ENCODE data around the gene CCDC3.
"Not testable (repeated sequence)": the region's sequence is repeated elsewhere in the genome, so short reads cannot be mapped to it uniquely, and the experiment has no call there.

CCDC3 gene

DNA sequence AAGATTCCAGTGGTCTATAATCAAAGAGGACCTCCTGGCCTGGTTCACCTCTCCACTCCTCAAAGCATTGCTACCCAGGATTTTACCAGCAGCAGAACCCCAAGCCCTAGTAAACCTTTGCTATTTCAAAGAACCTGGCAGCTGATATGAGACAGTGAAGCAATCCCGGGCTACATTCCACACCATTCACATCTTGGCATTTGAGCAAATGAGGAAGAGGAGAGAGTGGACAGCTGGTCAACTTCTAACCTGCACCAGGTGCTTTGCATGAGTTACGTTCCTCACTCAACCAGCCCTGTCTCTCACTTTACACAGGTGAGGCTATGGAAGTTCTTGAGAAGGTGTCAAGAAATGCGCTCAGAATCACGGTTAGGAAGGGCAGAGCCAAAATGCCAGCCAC, 1.1 kb downstream of the CCDC3 start:
- DNase-seq (ENCODE audit: low read depth, low spot score) = no peak

DNA sequence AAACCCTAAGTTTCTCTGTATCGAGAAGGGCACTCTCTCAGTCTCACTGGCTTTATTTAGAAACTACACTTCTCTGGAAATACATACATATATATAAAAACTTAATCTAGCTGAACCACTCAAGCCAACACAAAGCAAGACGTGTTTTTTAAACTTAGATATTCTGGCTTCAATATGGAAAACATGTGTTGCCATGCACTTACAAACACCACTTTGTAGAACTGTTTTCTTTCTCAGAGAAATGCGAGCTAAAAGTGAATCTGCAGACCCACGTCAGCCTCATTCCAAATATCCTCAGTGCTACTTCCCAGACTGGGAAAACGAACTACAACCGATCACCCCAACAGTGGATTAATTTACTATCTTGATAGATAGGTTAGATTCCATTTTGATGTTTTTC, 1.7 kb downstream of the CCDC3 start:
- no peak for DNase-seq (ENCODE audit: low read depth, low spot score)

DNA sequence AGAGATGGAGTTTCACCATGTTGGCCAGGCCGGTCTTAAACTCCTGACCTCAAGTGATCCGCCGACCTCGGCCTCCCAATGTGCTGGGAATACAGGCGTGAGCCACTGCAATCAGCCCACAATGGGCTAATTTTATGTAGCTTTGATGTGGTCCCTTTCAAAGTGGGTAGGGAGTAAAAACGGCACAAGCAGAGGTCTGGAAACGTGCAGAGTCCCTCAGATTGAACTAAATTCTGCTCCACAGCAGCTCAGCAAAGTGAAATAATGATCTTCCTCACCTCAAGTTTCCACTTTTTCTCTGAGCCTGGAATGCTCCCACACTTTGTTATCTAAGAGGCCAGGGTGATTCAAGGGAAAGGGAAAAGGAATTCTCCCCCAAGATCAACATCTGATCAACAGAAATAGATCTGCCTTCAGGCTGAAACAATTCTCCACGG, 6.1 kb downstream of the CCDC3 start:
- no peak for DNase-seq (ENCODE audit: low read depth, low spot score)

DNA sequence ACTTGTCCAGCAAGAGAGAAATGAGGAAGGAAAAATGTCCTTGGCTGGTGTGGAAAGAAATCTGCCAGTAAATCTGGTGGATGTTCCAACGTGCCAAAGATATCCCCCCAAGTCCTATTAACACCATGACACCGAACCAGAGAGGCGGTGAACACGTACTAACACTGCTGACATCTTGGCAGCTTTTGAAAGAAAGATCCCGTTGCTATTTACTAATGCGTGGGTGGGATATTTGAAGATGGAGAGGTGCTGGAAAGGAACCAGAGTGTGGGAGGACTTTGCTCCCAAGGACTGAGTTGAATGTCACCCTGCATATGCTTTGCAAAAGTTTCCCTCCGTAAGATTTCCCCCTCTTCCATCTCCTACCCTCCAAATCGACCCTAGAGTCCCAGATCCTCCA, 7.9 kb downstream of the CCDC3 start:
- no peak for DNase-seq (ENCODE audit: low read depth, low spot score)

DNA sequence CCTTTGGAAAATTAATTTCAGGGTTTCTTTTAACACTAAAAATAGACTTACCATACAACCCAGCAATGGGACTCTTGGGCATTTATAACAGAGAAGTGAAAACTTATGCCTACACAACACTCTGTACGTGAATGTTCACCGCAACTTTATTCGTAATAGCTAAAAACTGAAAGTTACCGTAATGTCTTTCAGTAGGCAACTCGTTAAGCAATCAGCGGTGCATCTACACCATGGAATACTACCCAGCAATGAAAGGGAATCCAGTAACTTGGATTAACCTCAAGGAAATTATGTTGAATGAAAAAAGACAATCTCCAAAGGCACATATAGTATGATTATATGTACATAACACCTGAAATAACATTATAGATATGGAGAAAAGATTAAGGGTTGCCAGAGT, 16.2 kb downstream of the CCDC3 start:
- no peak for DNase-seq (ENCODE audit: low read depth, low spot score)

DNA sequence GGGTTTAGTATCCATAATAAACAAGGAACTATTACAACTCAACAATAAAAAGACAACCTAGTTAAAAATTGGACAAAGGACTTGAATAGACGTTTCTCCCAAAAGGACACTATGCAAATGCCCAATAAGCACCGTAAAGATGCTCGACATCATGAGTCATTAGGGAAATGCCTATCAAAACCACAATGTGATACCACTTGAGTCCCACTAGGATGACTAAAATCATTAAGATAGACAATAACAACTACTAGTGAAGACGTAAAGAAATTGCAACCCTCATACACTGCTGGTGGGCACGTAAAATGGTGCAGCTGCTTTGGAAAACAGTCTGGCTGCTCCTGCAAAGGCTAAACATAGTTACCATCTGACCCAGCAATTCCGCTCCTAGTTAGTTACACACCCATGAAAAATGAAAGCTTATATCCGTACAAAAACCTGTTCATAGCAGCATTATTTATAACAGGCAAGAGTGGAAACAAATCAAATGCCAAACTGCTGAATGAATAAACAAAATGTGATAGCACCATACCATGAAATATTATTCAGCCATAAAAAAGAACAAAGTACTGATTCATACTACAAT, 17.3 kb downstream of the CCDC3 start:
- no peak for DNase-seq (ENCODE audit: low read depth, low spot score)

DNA sequence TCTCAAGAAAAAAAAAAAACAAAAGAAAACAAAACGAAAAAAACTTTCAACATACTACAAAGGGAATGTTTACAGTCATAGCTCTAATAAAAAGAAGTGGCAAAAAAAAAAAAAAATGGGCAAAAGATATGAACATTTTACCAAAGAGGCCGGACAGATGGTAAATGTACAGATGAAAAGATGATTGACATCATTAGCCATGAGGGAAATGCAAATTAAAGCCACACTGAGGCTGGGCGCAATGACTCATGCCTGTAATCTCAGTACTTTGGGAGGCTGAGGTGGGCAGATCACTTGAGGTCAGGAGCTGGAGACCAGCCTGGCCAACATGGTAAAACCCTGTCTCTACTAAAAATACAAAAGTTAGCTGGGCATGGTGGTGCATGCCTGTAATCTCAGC, 17.9 kb downstream of the CCDC3 start:
- DNase-seq (ENCODE audit: low read depth, low spot score) = not testable (repeated sequence)

DNA sequence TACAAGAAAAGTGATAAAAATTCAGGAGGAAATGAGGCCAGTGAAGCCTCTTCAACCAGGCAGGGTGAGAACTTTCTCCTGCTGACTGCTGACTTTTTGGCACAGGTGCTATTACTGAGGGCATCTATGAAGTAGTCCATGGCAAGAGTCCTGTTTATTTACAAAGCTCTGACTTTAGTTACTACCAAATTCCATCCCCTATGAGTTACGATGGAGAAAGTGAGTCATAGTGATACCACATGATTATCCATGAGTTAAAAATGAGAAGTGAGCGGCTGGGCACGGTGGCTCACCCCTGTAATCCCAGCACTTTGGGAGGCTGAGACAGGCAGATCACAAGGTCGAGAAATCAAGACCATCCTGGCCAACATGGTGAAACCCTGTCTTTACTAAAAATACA, 19.9 kb downstream of the CCDC3 start:
- DNase-seq (ENCODE audit: low read depth, low spot score) = no peak

DNA sequence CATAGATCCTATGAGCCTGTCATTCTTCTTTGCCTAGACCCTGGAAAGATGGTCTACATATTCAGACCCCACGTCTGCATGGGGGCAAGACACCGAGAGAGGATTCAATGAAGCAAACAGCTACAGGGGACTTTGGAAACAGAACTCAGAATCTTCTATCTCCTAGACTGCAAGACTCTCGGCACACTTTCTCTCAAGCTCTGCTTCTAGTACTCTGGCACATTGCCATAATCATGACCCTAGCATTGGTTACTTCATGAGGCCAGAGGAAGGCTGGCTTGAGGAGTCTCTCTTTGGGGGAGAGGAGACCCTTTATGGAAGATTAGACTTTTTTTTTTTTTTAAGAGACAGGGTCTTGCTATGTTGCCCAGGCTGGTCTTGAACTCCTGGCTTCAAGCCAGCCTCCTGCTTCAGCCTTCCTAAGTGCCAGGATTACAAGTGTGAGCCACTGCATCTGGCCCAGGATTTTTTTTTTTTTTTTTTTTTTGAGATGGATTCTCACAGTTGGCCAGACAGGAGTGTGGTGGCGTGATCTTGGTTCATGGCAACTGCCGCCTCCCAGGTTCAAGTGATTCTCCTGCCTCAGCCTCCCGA, 20.7 kb downstream of the CCDC3 start:
- DNase-seq (ENCODE audit: low read depth, low spot score) = no peak

DNA sequence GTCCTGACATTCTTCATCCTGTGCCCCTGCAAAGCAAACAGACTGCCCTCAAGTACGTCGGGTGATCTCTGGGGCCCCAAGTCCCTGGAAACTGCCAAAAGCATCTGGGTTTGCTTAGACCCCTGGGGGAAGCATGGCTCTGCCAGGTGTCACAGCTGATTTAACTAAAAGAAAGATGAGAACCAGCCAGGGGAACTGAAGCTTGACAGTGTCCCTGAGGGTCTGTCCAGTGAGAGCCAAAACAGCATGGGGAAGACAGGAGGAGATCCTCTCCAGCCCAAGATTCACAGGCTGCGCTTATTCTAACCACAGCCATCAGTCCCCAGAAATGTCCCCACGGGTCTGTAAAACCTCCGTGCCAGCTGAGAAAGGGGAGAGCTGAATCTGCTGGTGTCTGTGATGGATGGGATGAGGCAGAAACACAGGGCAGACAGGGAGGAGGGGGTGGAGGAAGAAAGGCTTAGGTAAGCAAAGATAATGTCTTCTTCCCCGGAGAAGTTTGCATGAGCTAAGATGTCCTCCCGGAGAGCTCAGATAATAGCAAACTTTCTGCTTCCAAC, 21.3 kb downstream of the CCDC3 start:
- DNase-seq (ENCODE audit: low read depth, low spot score) = no peak

DNA sequence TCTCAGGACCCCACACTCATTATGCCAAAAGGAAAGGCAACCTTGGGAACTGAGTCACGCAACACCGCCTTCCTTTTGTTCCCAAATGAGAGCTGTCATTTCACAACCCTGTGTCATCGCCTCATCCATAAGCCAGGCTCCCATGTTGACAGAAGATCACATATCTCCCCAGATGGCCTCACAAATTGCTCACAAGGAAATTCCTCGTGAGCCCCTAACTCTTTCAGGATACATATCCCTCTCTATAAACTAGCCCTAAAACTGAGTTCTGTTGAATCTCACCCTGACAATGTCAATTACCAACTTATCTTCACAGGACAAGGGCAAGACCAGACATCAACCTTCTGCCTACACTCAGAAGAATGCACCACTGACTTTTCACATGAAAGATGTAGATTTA, 22.6 kb downstream of the CCDC3 start:
- no peak for DNase-seq (ENCODE audit: low read depth, low spot score)

DNA sequence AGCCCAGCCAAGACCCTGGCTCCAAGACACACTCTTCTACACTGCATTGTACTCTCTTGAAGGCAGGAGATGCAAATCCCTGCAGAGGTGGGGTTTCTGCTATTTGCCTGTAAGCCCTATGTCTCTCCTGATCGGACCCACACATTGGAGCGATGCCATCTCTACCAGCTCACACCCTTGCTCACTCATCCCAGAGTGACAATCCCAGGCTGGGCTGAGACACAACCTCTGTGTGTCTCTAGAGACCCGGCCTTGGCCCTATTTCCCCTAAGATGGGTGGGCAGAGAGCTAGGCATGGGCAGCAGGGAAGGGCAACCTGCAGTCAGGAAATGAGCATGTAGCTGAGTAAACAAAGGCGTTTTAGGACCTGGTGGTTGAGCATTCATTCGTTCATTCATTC, 25.6 kb downstream of the CCDC3 start:
- DNase-seq (ENCODE audit: low read depth, low spot score) = no peak

DNA sequence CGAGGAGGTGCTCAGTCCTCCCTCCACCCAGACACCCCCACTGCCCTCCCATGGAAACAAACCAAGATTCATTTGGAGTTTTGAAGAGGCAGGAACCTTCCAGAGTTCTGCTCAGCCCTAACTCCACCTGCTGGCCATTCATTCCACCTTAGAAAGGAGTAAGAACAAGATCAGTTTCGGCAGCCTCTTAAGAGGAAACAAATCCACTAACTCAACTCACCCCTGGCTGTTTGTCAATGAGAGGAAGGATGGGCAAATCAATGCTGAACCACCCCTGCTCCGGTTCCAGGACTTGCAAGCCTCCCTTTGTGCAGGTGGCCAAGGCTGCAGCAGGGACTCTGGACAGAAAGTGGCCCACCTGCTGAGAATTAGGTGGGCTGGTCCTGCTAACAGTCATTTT, 26.2 kb downstream of the CCDC3 start:
- no peak for DNase-seq (ENCODE audit: low read depth, low spot score)

DNA sequence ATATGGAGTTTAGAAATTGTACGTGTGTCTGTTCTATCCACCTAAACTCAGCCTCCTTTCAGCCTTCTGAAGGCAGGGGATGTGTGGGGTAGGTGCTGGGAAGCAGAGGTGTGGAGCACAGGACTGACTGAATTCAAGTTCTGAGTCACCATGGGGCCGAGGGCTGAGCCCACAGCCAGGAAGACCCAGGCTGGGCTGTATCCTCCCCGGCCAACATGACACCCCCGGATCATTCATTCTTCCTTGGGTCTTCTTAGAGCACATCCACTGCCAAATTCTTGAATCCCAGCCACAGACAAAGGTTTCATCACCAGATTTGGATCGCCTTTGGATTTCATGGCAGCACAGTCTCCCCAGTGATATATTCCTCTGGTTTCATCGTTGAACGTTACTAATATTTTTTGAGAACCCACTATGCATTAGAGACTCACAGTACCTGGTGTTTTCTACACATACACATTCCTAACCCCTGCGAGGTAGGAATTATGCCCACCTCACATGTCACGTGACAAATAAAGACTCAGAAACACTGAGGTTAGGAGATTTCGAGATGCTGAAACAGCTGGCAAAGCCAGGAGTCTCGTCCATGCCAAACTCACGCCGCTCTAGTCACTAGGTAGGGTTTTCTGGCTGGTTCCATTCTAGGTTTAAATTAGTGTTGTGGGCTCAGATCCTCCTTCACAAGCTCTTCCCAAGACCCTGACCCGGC, 26.9 kb downstream of the CCDC3 start:
- DNase-seq (ENCODE audit: low read depth, low spot score) = no peak

DNA sequence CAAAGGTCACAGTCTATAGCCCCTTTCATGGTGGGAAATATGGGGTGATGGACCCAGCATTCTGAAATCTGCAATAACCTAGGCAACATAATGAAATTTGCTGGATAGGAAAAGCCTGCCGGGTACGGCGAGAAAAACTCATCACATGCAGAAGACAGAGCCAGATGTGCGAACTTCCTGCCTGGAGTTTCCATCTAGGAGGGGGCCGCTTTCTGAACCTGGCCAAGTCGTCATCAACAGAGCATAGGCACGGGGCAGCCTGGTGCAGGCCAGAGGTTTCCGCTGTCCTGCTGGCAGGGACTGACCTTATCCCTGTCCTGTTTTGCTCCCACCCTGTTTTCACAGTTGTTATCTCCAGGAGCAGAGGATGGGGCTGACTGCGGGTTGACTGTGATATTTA, 27.4 kb downstream of the CCDC3 start:
- no peak for DNase-seq (ENCODE audit: low read depth, low spot score)

DNA sequence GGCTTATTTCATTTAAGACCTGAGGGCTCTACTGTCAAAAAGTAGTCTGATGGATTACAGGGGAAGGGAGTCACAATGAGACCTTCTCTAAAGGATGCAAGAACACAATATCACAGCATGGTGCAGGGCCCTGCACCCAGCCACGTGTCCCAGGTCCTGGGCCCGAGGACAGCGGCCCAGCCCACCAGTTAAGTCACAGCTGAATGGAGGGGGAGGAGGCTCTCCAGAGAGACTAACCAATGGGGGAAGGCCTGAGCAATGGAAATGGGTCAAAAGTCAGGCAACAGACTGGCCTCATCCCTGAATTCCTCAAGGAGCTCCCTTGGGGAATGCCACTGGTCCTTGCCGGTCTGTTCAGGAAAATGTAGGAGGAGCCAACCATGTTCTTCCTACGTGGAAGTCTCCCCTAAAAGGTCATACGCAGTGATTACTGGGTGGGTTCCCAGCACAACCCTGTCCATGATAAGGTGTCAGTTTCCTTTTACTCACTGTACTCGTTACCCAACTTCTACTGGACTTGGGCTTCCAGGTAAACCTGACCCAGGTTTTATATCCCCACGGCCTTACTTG, 28.3 kb downstream of the CCDC3 start:
- no peak for DNase-seq (ENCODE audit: low read depth, low spot score)

DNA sequence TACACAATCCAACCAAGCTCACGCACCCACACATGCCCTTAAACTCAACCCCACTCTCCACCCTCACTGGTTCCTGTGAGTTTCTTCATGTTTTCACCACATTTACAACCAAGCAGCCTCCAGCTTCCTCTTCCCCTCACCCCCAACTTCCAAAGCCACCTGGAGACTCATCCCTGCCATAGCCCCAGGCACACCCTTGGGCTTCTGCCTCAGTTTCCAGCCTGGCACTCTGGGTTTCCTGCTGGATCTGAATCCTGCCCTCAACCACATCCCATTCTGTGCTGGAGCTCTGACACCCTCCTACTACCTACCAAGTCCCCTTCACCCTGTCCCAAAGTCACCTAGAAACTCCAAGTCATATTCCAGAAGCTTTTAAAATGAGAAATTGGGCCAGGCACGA, 29.4 kb downstream of the CCDC3 start:
- no peak for DNase-seq (ENCODE audit: low read depth, low spot score)

DNA sequence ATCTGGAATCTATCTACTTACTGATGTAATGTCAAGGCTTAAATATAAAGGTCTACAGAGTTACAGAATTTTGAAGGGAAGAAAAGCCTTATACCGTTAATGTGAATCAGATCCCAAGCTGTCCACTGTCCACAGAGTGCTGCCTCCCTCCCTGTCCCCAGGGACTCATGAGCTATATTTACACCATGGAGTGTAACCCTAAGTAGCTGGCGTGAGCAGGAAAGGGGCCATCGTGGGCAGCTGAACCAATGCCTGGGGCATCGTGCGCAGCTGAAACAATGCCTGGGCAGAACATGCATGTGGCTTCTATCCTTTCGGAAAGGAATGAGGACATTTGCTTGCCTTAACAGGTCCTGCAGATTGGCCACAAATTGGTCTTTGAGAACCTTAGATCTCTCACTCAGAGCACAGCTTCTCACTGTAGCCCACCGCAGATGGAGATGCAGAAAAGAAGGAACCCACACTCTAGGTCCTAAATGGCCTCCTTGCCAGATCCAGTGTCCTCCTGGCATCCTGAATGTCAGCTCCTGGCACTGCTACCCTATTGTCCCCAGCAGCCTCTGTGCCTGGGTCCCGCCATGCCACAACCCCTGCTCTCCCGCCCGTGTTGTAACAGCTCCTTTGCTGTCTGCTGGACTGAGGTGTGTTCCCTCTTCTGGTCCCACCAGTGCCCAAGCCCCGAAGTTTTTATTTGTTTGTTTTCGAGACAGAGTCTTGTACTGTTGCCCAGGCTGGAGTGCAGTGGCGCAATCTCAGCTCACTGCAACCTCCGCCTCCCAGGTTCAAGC, 30.3 kb downstream of the CCDC3 start:
- DNase-seq (ENCODE audit: low read depth, low spot score) = no peak

DNA sequence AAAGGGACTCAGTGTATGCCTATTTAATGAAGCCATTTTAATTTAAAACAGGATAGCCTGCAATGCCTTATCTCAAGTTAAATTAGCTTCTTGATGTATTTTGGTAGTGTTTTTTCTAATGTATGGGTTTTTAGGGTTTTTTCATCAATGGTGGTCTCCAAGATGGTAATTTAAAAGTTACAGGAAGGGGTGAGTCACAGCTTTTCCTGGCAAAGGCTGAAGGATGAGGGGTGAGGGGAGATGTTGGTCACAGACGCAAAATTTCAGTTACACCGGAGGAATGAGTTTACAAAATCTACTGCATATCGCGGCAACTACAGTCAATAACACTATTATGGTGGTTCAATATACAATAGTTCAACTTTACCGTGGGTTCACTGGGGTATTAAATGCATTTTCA, 31.6 kb downstream of the CCDC3 start:
- DNase-seq (ENCODE audit: low read depth, low spot score) = no peak

DNA sequence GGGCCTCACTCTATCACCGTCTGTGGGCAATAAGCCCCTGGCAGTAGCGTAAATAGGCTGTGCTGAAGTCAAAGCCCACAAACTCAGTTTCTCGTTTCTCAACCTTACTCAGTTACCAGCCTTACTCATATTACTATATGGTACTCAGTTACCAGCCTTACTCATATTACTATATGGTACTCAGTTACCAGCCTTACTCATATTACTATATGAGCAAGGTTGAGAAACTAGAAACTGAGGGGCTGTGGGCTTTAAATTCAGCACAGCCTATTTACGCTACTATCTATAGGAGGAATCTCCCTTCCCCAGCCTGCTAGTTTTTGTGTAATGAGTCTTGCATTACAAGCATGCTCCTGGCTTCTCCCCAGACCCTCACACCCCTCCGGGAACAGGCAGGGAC, 35.4 kb downstream of the CCDC3 start:
- DNase-seq (ENCODE audit: low read depth, low spot score) = no peak

DNA sequence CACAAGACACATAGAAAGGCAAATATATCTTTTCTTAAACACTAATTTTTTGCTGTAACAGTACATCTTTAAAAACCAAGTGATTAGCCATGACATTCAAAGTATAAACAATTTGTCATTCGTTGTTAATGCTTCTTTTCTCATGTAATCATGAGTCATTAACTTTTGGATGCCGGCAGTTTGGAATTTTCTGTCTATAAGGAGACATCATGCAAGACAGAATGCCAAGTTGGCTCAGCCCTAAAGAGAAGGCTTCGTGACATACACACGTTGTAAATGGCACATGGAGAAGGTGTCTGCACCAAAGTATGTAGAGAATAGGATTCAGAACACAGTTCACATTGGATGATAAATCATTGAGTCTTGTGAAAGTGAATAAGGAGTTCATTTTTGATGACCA, 35.9 kb downstream of the CCDC3 start:
- no peak for DNase-seq (ENCODE audit: low read depth, low spot score)

DNA sequence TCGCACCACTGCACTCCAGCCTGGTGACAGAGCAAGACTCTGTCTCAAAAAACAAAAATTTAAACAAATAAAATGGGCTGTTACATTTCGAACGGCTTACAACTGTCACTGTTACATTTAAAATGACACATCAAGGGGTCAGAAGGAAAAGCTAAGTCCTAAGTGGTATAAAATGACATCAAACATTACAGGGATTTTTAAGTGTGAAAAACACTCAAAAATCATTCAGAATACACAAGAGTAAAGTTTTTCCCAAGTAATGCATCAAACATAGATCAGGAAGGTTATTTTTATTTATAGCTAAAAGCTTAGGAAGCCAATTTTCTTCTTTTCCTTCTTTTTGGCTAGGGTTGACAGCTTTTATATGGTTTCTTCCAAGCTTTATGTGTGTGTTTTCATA, 39.0 kb downstream of the CCDC3 start:
- no peak for DNase-seq (ENCODE audit: low read depth, low spot score)
